Measurements from ENCODE around the gene VMO1.

Gene VMO1

DNA sequence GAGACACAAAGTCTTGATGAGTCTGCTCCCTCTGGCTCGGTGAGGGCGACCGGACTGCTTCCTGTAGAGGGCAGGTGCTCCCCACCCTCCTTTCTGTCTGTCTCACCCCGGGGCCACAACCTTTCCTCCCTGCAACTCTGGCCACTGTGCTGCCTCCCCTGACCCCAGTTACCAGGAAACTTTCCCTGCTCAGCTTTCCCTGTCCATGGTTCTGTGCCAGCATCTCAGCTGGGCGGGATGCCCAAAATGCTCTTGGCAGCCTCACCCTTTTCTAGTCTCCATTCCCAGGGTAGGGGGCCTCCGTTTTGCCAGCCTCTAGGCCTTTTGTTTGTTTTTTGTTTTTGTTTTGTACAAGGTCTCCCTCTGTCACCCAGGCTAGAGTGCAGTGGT lies 22.2 kb upstream of the VMO1 start:
- TF ChIP-seq, protein P1, sequence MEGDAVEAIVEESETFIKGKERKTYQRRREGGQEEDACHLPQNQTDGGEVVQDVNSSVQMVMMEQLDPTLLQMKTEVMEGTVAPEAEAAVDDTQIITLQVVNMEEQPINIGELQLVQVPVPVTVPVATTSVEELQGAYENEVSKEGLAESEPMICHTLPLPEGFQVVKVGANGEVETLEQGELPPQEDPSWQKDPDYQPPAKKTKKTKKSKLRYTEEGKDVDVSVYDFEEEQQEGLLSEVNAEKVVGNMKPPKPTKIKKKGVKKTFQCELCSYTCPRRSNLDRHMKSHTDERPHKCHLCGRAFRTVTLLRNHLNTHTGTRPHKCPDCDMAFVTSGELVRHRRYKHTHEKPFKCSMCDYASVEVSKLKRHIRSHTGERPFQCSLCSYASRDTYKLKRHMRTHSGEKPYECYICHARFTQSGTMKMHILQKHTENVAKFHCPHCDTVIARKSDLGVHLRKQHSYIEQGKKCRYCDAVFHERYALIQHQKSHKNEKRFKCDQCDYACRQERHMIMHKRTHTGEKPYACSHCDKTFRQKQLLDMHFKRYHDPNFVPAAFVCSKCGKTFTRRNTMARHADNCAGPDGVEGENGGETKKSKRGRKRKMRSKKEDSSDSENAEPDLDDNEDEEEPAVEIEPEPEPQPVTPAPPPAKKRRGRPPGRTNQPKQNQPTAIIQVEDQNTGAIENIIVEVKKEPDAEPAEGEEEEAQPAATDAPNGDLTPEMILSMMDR (IDR thresholded peaks at IDR 0.05) = no peak
- Histone ChIP-seq H3K27ac (peak overlapping the region in 1 of 2 donors; percentile 82), H3K4me3 (peak overlapping the region; percentile 99)
- no peak for DNase-seq (ENCODE audit: low spot score)

DNA sequence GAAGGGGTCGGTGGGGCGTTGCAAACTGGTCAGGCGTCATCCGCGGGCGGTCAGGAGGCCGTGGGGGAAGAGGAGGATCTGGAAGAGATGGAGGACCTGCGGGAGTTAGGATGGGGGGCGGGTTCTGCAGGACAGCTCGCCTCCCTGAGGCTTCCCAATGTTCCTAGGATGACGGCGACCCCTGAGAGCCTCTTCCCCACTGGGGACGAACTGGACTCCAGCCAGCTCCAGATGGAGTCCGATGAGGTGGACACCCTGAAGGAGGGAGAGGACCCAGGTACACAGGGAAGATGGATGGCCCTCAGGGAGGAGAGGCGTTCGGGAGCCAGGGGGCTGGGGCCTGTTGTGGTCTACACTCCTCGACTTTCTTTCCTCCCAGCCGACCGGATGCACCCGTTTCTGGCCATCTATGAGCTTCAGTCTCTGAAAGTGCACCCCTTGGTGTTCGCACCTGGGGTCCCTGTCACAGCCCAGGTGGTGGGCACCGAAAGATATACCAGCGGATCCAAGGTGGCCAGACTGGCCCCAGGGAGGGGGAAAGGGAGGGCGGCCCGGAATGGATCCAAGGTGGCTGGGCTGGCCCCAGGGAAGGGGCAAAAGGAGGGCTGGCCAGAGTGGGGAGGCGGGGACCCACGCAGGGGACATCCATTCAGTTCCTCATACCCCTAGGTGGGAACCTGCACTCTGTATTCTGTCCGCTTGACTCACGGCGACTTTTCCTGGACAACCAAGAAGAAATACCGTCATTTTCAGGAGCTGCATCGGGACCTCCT lies 21.6 kb upstream of the VMO1 start:
- peak overlapping the region; percentile 99 for H3K4me3 ChIP-seq
- TF ChIP-seq, protein P1 (IDR thresholded peaks at IDR 0.05) = no peak
- H3K27ac ChIP-seq = peak overlapping the region; percentile 10 to 82
- DNase-seq (ENCODE audit: low spot score) = no peak

DNA sequence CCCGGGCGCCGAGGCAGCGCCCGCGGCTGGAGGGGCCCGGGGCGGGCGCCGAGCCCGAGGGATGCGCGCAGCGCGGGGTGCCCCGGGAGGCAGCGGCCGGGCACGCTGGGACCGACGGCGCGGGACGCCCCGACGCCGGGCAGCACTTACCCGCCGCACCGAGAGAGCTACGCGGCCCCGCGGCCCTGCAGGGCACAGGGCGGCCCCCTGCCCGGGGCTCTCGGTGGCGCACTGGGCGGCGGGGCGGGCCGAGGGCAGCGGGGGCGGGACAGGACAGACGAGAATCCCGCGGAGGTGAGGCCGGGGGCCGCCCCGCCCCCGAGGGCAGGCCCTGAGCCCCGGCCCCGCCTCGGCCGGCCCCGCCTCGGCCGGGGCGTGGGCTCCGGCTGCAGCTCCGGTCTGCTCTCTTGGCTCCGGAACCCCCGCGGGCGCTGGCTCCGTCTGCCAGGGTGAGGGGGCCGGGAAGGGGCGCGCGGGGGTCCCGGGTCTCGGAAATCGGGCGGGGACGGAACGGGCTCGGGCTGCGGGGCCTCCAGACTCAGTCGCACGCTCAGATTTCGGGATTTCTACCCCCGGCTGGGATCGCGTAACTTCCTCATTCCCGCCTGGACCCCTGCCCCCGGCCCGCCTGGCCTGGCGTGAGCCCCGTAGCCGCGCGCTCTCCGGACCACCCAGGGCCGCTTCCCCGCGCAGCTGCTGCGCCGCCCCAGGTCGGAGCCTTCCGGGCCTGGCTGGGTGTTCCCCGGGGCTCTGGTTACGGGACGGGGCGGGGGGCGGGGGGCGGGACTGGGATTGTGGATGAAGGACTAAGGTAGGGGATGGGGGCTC lies 20.8 kb upstream of the VMO1 start, which contains the start of gene PLD2:
Gene PLD2, plus strand, starts transcription at position 376 of the 828 bp plus-strand sequence. CDS start 621 bp downstream, outside the sequence.
- TF ChIP-seq, protein P1 (IDR thresholded peaks at IDR 0.05) = no peak
- peak within 1 kb of the TSS; percentile 99 for H3K4me3 ChIP-seq
- DNase-seq (ENCODE audit: low spot score) = no peak
- peak within 1 kb of the TSS; percentile 10 to 82 for H3K27ac ChIP-seq

DNA sequence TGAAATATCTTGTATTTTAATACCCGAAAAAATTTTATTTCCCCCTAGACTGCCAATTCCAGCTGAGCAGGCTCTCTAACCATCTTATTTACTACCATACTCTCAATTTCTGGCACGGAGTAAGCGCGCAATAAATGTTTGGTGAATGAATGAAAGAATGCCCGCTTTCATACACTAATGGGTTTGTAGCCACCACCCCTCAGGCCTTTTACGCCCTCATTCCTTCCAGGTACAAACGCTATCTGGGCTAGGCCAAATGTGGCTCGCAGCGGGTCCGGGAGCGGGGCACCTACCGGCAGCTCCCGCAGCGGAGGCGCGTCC lies 20.3 kb upstream of the VMO1 start:
- Histone ChIP-seq H3K4me3 (peak overlapping the region; percentile 99), H3K27ac (peak overlapping the region in 1 of 2 donors; percentile 82)
- no peak for DNase-seq (ENCODE audit: low spot score)
- TF ChIP-seq, protein P1 (IDR thresholded peaks at IDR 0.05) = no peak

DNA sequence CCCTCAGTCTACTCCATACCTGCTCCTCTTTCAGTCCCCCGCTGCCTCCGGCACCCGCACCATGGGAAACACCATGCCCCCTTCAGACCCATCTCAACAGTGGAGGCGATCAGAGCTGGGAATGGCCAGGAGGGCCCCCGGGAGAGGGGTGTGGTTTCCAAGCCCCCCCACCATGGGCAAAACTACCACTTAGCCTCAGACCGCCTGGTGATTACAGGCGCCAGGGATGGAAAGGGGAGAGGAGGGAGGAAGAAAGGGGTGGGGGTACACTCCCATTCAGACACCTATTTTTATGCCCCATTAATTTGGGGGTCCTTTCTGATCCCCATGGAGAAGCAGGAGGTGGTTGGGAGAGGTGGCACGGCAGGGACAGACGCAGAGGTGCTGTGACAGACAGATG lies 16.1 kb upstream of the VMO1 start, which contains the start of gene C17orf114:
Gene C17orf114, minus strand, starts transcription at position 101 of the 400 bp plus-strand sequence.
- H3K4me3 ChIP-seq = no peak within 1 kb of the TSS
- no peak within 1 kb of the TSS for H3K27ac ChIP-seq
- TF ChIP-seq, protein P1 (IDR thresholded peaks at IDR 0.05) = no peak
- DNase-seq (ENCODE audit: low spot score) = no peak

DNA sequence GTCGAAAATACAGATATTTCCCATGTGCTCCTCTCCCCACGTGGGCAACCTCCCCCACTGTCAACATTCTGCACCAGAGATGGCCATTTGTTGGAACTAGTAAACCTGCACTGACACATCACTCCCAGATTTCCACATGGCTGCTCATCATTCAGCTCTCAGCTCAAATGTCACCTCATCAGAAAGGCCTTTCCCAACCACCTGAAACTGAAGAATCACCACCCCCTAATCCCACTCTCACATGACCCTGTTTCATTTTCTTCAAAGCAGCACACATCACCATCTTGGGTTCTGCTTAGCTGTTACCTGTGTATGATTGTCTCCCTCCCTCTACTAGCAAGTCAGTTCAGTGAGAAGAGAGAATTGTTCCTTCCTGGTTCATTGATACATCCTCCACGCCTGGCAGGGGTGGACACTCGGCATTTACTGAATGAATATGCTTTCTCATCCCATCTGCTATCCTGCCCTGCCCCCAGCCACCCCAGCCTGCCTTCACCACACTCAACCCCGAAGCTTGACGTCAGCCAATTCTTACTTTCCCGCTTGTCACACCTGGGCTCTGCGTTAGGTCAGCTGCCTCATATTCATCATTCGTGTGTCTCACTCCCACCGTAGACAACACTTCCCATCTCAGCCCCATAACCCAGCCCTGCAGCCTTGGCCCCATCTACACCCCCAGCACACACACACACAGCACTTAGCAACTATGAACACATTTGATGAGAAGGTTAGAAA lies 14.5 kb upstream of the VMO1 start:
- DNase-seq (ENCODE audit: low spot score) = no peak
- Histone ChIP-seq H3K27ac (no peak overlapping the region), H3K4me3 (no peak overlapping the region)
- TF ChIP-seq, protein P1 (IDR thresholded peaks at IDR 0.05) = no peak

Data from coronary artery (tissue), 2 donors.